ENCODE measurements around the gene MMP14. TPM values are rescaled to one million over a fixed set of nuclear protein-coding genes. Genes with fewer than 3 reads are reported as not detected.
A peak's percentile ranks its signal among the peaks of the same experiment; 100 is the strongest.

Gene MMP14
- total and polyA plus RNA-seq, 2 of the 8 experiments (the other 6 are each of a cell fraction or from before 2014, with no cell fraction given), result 58.2 to 86.8 TPM

DNA sequence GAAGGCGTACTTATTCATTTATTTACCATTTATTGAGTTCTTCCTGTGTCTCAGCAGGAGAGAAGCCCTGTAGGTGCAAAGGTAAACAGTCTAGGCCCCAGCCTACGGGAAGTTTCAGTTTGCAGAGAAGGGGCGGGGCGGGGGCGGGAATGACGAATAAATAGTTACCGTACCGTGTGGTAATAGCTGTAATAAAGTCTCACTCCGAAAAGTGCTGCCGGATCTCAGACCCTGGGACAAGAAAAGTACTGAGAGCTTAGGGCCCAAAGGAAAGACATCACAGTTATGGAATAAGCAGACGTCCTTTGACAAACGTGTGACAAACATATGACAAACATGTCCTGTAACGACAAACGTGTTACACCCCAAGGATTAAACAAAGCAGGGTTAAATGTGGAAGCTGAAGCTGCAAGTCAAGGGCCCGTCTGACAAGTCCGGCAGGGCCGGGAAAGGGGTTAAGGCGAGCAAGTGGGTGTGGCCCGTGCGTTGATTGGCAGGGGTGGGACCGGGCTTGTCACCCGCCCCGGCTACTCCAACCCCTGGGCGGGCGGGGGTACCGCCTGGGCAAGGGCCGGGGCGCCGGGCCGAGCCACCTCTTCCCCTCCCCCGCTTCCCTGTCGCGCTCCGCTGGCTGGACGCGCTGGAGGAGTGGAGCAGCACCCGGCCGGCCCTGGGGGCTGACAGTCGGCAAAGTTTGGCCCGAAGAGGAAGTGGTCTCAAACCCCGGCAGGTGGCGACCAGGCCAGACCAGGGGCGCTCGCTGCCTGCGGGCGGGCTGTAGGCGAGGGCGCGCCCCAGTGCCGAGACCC is 35.0 kb downstream of the MMP14 start, which contains the start of gene LRP10 (continued):
- TF ChIP-seq, protein P1, sequence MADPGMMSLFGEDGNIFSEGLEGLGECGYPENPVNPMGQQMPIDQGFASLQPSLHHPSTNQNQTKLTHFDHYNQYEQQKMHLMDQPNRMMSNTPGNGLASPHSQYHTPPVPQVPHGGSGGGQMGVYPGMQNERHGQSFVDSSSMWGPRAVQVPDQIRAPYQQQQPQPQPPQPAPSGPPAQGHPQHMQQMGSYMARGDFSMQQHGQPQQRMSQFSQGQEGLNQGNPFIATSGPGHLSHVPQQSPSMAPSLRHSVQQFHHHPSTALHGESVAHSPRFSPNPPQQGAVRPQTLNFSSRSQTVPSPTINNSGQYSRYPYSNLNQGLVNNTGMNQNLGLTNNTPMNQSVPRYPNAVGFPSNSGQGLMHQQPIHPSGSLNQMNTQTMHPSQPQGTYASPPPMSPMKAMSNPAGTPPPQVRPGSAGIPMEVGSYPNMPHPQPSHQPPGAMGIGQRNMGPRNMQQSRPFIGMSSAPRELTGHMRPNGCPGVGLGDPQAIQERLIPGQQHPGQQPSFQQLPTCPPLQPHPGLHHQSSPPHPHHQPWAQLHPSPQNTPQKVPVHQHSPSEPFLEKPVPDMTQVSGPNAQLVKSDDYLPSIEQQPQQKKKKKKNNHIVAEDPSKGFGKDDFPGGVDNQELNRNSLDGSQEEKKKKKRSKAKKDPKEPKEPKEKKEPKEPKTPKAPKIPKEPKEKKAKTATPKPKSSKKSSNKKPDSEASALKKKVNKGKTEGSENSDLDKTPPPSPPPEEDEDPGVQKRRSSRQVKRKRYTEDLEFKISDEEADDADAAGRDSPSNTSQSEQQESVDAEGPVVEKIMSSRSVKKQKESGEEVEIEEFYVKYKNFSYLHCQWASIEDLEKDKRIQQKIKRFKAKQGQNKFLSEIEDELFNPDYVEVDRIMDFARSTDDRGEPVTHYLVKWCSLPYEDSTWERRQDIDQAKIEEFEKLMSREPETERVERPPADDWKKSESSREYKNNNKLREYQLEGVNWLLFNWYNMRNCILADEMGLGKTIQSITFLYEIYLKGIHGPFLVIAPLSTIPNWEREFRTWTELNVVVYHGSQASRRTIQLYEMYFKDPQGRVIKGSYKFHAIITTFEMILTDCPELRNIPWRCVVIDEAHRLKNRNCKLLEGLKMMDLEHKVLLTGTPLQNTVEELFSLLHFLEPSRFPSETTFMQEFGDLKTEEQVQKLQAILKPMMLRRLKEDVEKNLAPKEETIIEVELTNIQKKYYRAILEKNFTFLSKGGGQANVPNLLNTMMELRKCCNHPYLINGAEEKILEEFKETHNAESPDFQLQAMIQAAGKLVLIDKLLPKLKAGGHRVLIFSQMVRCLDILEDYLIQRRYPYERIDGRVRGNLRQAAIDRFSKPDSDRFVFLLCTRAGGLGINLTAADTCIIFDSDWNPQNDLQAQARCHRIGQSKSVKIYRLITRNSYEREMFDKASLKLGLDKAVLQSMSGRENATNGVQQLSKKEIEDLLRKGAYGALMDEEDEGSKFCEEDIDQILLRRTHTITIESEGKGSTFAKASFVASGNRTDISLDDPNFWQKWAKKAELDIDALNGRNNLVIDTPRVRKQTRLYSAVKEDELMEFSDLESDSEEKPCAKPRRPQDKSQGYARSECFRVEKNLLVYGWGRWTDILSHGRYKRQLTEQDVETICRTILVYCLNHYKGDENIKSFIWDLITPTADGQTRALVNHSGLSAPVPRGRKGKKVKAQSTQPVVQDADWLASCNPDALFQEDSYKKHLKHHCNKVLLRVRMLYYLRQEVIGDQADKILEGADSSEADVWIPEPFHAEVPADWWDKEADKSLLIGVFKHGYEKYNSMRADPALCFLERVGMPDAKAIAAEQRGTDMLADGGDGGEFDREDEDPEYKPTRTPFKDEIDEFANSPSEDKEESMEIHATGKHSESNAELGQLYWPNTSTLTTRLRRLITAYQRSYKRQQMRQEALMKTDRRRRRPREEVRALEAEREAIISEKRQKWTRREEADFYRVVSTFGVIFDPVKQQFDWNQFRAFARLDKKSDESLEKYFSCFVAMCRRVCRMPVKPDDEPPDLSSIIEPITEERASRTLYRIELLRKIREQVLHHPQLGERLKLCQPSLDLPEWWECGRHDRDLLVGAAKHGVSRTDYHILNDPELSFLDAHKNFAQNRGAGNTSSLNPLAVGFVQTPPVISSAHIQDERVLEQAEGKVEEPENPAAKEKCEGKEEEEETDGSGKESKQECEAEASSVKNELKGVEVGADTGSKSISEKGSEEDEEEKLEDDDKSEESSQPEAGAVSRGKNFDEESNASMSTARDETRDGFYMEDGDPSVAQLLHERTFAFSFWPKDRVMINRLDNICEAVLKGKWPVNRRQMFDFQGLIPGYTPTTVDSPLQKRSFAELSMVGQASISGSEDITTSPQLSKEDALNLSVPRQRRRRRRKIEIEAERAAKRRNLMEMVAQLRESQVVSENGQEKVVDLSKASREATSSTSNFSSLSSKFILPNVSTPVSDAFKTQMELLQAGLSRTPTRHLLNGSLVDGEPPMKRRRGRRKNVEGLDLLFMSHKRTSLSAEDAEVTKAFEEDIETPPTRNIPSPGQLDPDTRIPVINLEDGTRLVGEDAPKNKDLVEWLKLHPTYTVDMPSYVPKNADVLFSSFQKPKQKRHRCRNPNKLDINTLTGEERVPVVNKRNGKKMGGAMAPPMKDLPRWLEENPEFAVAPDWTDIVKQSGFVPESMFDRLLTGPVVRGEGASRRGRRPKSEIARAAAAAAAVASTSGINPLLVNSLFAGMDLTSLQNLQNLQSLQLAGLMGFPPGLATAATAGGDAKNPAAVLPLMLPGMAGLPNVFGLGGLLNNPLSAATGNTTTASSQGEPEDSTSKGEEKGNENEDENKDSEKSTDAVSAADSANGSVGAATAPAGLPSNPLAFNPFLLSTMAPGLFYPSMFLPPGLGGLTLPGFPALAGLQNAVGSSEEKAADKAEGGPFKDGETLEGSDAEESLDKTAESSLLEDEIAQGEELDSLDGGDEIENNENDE (IDR thresholded peaks at IDR 0.05; ENCODE audit: insufficient replicate concordance, low read length), result peak; percentile 88
- TF ChIP-seq EGR1 (IDR thresholded peaks at IDR 0.05; ENCODE audit: borderline replicate concordance, low read depth, low read length) (0 out of 2 replicates have a peak, but pooled peaks have one; percentile 37), ATF2 (IDR thresholded peaks at IDR 0.05; ENCODE audit: low read length) (no peak), RBBP5 (IDR thresholded peaks at IDR 0.05; ENCODE audit: borderline replicate concordance, low read depth, low read length) (peak; percentile 92), CHD2 (IDR thresholded peaks at IDR 0.05; ENCODE audit: low read length) (peak; percentile 14; the same call in 1 of the 2 replicates), CEBPB (IDR thresholded peaks at IDR 0.05; ENCODE audit: low read depth, low read length) (no peak), POLR2A (IDR thresholded peaks at IDR 0.05; ENCODE audit: control extremely low read depth in 1 of 2, low read depth in 2 of 2, low read length in 2 of 2) (peak in 1 of 2 experiments; percentile 21; a peak in 2 of 3 replicates), GTF2F1 (IDR thresholded peaks at IDR 0.05; ENCODE audit: borderline replicate concordance, low read depth, low read length) (0 out of 2 replicates have a peak, but pooled peaks have one; percentile 37)

All from H1 (cell line).